ENCODE data around the gene GIMAP5. TPM values are rescaled to one million over a fixed set of nuclear protein-coding genes. Genes with fewer than 3 reads are reported as not detected.

The GIMAP5 gene
- total and polyA plus RNA-seq, 2 of the 13 experiments (the other 11 are each of a cell fraction or from before 2014, with no cell fraction given), result not detected

- TF ChIP-seq ARID4A (CRISPR knock-in tag; IDR thresholded peaks at IDR 0.05; ENCODE audit: borderline replicate concordance) (no peak), PATZ1 (CRISPR knock-in tag; IDR thresholded peaks at IDR 0.05) (peak; percentile 34; the same call in 1 of the 2 replicates), TOE1 (CRISPR knock-in tag; IDR thresholded peaks at IDR 0.05) (no peak), ZNF503 (CRISPR knock-in tag; IDR thresholded peaks at IDR 0.05) (no peak), SYNCRIP (IDR thresholded peaks at IDR 0.05; ENCODE audit: insufficient read depth, low read depth, low read length) (no peak), MEIS2 (CRISPR knock-in tag; IDR thresholded peaks at IDR 0.05) (no peak), PPARG (CRISPR knock-in tag; conservative IDR thresholded peaks at IDR 0.05) (peak; percentile 64), IRF9 (CRISPR knock-in tag; IDR thresholded peaks at IDR 0.05; ENCODE audit: borderline replicate concordance) (no peak), CEBPG (CRISPR knock-in tag; IDR thresholded peaks at IDR 0.05) (peak; percentile 90), ZNF235 (CRISPR knock-in tag; IDR thresholded peaks at IDR 0.05; ENCODE audit: borderline replicate concordance) (no peak), ZNF788 (CRISPR knock-in tag; IDR thresholded peaks at IDR 0.05; ENCODE audit: borderline replicate concordance) (no peak), DDIT3 (CRISPR knock-in tag; IDR thresholded peaks at IDR 0.05) (no peak), KDM6A (CRISPR knock-in tag; IDR thresholded peaks at IDR 0.05; ENCODE audit: low read depth) (peak; percentile 56; the same call in 1 of the 2 replicates), FOXK1 (CRISPR knock-in tag; IDR thresholded peaks at IDR 0.05; ENCODE audit: borderline replicate concordance, low read depth) (no peak), HOMEZ (CRISPR knock-in tag; IDR thresholded peaks at IDR 0.05; ENCODE audit: low read depth) (peak; percentile 64; the same call in 1 of the 2 replicates), ZNF850 (CRISPR knock-in tag; conservative IDR thresholded peaks at IDR 0.05) (no peak), JDP2 (CRISPR knock-in tag; IDR thresholded peaks at IDR 0.05; ENCODE audit: borderline replicate concordance) (no peak), MAX (IDR thresholded peaks at IDR 0.05) (peak; percentile 56)
Observed at GRCh38 chr7:150778014-150778737, 41.0 kb downstream of the GIMAP5 start (continued).
